ENCODE data around the gene DSTN.

Gene DSTN

DNA sequence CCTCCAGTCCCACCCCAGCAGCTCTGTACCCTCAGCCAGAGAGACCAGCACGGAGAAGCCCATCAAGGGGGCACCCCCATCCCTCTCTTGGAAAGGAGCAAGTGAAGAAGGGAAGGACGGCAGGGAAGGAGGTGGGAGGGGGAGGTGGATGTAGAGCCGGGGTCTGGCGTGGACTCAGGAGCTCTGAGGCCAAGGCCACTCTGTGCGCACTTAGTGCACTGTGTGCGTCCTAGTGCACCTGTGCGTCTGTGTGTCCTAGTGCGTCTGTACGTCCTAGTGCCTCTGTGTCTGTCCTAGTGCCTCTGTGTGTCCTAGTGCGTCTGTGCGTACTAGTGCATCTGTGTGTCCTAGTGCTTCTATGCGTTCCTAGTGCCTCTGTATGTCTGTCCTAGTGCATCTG lies 54.2 kb downstream of the DSTN start:
- DNase-seq (ENCODE audit: low read depth in 3 of 3), result no peak

- no peak for DNase-seq (ENCODE audit: low read depth in 3 of 3)
Observed at GRCh38 chr20:17624551-17625245, 54.8 kb downstream of the DSTN start.

GRCh38 chr20:17625246-17626051 lies 55.6 kb downstream of the DSTN start:
- DNase-seq (ENCODE audit: low read depth in 3 of 3), result no peak

DNA sequence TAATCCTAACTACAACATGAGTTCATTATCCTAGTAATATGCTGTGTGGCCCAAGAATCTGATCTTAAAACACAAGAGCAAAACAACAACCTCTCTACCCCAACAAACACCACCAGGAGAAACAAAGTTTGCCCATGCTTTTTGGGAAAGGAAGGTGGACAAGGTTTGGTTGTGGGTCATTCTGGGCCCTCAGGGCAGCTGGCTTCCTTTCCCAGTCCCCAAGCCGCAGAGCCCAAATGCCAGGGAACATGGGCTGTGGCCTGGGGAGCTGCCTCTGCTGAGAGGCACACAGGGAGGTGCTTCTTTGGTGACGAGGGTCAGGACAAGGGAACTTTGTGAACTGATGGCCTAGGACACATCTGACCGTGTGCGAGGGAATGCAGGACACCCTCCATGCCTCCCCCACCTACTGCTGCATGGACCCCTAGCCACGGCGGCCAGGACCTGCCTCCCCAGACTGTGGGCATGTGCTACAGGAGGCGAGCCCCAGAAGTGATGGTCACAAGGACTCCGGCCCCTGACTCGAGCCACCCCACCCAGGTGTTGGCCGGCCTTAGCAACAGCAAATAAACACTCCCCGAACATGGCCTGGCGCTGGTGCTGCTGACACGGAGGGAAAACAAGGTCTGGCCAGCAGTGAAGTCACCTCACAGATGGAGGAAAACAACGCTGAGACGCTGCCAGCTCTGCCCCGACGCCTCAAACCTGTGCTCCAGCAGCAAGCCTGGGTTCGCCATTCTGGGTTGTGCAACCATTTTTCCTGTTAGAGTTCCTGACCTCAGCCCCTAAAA lies 56.5 kb downstream of the DSTN start:
- no peak for DNase-seq (ENCODE audit: low read depth in 3 of 3)

DNA sequence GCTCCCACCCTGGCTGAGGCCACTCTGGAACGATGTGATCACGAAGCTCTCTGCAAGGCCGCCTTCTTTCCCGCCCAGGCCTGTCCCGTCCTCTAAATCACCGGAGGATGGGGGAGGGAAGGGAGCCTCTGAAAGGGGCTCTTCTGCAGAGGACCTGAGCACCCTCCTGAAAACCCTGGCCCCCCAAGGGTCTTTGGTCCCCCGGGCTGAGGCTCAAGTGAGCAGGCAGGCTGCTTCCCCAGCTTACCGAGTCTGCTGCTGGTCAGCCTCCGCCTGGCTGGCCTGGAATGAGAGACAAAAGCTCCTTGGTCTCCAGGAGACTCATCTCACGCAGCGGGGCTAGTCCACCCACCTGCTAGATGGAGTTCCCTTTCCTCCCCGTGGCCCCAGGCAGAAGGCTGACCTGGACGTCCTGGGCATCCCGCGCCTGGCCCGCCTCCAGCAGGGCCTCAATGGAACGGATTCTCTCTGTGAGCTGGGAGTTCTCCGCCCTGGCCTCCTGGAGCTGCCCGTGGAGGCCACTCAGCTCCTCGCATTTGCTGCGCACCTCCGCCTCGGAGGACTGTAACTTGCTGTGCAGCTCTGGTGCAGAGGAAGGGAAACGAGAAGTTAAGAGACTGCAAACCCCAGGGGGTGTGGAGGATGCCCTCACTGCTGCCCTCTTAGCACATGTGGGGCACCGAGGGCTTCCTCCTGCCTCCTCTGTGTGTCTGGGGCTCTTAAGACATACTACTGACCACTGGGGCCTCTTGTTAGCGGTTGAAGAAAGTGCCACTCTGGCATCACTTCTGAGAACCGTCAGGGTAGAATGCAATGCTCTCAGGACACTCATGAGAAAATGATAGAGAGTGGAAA lies 57.5 kb downstream of the DSTN start:
- no peak for DNase-seq (ENCODE audit: low read depth in 3 of 3)

DNA sequence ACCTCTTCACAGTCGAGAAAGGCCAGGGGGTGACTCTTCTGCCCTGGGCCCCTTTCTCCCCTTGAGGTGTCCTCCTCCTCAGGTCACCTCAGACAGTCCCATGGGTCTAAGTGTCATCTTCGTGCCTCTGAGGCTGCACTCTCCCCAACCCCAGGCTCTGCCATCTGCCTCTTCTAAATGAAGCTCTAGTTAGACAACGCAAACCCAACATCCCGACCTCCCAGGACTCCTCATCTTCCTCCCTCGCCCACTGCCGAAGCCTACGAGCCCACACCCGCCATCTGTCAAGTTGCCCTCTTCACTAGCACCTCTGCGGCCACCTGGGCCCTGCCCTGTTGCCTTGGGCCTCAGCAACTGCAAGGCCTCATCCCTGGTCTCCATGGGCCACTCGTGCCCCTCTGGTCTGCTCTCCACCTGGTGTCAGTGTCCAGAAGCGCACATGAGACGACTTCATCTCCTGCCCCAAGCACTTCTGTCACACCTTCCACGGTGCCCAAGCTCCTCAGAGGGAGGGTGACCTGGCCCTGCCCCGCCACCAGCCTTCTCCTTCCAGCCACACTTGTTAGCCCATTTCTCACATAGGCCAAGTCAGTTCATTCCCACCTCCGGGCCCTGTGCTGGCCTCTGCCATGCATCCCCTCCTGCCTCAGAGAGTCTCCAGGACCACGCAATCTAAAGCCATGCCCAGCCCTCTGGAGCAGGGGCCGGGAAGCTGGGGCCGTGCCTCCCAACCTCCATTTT lies 58.4 kb downstream of the DSTN start:
- no peak for DNase-seq (ENCODE audit: low read depth in 3 of 3)

GRCh38 chr20:17629025-17629424 lies 59.1 kb downstream of the DSTN start:
- DNase-seq (ENCODE audit: low read depth in 3 of 3), result no peak

GRCh38 chr20:17629678-17630089 lies 59.8 kb downstream of the DSTN start:
- no peak for DNase-seq (ENCODE audit: low read depth in 3 of 3)

GRCh38 chr20:17630151-17630805 lies 60.4 kb downstream of the DSTN start:
- DNase-seq (ENCODE audit: low read depth in 3 of 3), result no peak

DNA sequence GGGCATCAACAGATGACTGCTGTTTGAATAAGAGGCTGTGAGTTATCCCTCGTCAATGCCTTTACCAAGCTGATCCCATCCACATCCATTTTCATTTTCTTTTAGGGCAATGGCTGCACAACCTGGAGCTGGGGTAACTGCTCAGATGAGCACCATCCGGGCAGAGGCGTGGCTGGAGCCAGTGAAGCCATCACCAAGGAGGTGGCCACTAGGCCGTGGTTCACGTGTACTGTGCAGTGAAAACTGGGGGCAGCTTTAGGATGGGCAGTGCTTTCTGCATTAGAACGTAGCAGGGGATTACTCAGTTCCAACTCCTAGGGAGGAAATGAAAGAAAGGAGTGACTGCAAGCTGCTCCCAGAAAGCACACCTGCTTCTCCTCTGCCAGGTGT lies 60.9 kb downstream of the DSTN start:
- no peak for DNase-seq (ENCODE audit: low read depth in 3 of 3)

- no peak for DNase-seq (ENCODE audit: low read depth in 3 of 3)
Observed at GRCh38 chr20:17631576-17632319, 61.9 kb downstream of the DSTN start.

DNA sequence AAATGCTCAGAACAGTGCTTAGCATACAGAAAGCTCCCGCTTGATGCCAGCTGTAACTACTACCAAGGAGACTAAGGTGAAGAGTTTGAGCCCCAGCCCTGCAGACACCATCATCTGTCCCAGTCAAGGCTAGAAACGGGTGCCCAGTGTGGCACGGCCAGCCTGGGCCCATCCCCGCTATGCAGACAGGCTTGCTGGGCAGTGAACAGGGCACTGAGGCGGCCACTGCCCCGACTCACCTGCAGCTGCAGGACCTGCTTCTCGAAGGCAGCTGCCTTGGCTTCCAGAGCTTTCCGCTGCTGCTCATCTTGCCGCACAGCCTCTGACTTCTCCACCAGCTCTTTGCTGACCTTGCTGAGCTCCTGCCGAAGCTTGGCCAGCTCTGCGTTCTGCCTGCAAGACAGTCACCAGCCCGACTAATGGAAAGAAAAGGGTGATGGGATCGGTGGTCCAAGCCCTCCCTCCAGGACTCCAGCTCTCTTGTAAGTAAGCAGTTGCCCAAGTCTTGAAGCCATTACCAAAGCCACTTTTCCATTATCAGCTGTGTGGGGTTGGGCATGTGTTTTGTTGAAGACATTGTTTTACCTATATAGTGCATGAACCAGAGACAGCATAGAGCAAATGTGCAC lies 63.5 kb downstream of the DSTN start:
- DNase-seq (ENCODE audit: low read depth in 3 of 3), result no peak

DNA sequence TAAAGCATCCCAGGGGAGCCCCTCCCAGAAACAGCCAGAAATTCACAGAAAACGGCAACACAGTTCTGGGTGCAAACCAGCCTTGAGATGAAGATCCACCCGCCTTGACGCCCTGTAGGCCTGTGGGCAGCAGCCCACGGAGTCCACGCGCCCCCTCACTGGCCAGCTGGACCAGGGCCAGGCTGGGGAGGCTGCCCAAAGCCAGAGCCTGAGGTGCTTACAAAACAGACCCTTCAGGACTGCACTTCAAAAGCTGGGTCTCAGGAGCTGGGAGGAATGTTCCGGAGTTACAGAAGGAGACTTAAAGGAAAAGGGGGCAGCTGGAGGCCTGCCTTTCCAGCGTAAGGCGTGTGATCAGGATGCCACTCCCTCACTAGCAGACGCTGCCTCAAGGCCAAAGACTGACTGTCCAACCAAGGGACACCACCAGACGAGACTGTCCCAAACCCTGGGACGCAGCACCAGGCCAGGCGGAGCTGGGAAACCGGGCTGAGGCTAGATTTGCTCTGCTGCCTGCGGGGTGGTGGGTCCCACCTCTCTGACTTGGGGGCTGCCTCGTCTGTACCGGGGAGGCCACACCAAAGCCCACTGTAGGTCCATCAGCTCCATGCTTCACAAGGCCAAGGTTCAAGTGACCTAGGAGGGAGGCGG lies 64.1 kb downstream of the DSTN start:
- DNase-seq (ENCODE audit: low read depth in 3 of 3), result no peak

DNA sequence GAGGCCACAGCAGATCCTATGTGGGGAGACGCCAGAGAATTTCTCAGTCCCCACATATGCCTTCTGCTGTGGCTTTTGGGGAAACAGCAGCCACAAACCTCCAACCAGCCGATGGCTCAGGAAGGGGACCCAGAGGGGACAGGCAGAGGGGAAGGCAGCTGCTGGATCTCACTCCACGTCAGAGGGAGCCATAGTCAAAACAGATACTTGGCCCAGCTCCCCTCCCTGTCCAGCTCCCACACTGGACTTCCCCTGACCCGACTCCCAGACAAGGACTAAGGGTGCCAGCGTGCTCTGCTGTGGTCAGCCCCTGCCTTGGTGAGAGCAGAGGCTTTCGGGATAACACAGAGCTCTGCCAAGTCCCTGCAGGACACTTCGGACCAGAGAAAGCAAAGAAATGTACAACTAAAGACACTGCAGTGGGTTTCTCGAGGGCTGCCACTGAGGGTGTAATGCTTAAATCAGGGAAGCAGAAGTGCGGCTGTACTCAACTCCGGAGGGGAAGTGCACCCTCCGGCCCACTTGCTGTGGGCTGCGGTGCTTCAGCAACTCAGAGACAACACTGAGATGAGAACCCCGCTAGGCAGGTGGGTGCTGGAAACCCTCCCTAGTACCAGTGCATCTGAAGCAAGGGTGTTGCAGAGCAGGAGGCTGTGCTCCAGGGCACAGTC lies 64.9 kb downstream of the DSTN start:
- DNase-seq (ENCODE audit: low read depth in 3 of 3), result no peak

DNA sequence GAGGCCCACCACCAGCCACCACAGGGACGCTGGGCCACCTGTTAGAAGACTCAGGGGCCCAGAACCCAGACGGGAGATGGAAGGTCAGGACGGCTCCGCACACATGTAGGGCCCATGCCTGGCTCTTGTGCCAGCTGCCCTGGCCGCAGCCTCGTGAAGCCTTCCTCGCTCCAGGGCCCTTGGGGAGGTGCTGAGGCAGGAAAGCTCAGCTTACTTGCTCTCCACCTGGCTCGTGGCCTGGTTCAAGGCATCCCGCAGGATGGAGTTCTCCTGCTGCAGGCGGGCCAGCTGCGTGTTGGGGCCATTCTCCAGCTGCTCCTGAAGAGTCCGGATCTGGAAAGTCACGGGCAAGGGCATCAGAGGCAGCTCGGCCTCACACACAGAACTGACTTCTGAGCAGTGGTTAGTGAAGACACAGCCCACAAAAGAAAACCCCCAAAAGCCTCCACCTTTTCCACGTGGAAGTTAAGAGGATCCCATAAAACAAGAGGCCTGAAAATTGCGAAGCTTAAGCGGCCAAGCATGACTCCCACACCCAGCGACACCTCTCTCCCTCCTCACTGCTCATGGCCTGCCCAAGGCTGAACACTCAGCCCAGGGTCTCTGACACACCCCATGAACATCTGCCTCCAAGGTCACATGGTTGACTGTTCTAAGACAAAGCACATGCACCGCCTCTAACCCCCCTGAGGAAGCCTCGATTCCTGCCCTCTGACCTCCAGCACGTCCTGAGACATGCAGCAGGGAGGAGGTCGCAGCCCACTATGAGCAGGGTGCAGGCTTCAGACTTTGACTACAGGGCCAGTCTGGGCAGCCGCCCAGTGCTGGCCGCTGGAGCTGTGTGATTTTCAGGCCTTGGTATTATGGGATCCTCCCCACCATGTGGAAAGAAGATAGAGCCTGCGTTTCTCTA lies 65.7 kb downstream of the DSTN start:
- DNase-seq (ENCODE audit: low read depth in 3 of 3), result no peak

DNA sequence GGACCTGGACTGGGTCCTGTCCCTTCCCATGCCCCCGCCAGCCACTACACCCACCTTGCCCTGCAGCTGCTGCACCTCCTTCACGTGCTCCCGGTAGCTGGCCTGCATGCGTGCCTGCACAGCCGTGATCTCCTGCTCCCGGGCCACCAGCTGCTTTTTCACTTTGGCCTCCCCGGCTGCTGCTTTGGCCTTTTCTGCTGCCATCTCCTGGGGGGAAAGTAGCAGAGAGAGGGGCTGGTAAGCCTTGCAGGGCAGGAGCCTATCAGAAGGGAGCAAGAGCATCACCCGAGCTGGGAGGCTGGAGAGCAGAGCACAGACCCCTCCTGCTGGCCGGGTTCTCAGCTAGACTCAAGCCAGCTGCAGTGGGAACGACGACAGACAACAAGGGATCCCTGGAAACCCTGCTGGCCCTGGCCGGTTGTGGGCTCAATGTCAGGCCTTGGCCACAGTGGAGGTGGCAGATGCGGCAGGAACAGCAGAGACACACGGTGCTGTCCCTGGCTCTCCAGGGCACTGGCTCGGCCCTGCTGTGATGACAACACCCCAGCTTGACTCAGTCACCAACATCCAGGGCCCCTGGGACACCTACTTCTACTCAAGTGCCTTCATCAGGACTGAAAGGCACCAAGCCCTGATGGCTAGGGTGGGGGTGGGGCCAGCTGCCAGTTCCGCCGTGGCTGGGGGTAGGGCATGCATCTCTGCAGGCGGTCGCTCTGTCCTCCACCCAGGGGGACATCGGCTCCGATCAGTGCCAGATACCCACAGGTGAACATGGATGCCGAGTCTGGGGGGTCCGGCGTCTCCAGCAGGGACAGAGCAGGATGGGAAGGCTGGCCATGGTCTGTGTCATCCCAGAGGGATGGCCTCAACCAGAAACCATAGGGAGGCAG lies 66.9 kb downstream of the DSTN start:
- no peak for DNase-seq (ENCODE audit: low read depth in 3 of 3)
